HepG2 (cell line): Measurements from ENCODE around the gene ETFB. TPM values are rescaled to one million over a fixed set of nuclear protein-coding genes. Genes with fewer than 3 reads are reported as not detected.

Experiments
- AGO1 ChIP-seq: fragments of 200-400 bp; formaldehyde crosslinking; IDR thresholded peaks from 2 replicates; pipeline ENCODE4 v1.6.1; 2017; ENCODE audit warnings: mild to moderate bottlenecking, low read depth, low read length, moderate library complexity; ENCODE audit not compliant: poor library complexity, severe bottlenecking
- AGO2 ChIP-seq: fragments of 200-400 bp; formaldehyde crosslinking; optimal IDR thresholded peaks from 2 replicates; pipeline ENCODE3; 2017; ENCODE audit warnings: mild to moderate bottlenecking, low read depth, low read length, moderate library complexity
- FLYWCH1 ChIP-seq: sonication (generic); formaldehyde crosslinking; IDR thresholded peaks from 2 replicates; pipeline ENCODE4 v1.8.1; 2023; ENCODE audit warnings: mild to moderate bottlenecking, missing genetic modification reagents
- NRL ChIP-seq: sonication (generic); formaldehyde crosslinking; IDR thresholded peaks from 2 replicates; pipeline ENCODE4 v1.5.0; 2020; ENCODE audit warnings: missing genetic modification reagents, mild to moderate bottlenecking, moderate library complexity, borderline replicate concordance
- POLR2G ChIP-seq: fragments of 200-400 bp; formaldehyde crosslinking; IDR thresholded peaks from 2 replicates; pipeline ENCODE4 v1.6.1; 2018; ENCODE audit warnings: mild to moderate bottlenecking, low read depth, low read length, moderate library complexity
- RAD21 ChIP-seq: fragments of 450-650 bp; formaldehyde crosslinking; IDR thresholded peaks from 2 replicates; pipeline ENCODE4 v1.5.0; 2020; ENCODE audit warnings: mild to moderate bottlenecking
- RBM39 ChIP-seq: fragments of 200-400 bp; formaldehyde crosslinking; IDR thresholded peaks from one replicate; pipeline ENCODE4 v1.6.1; 2018; ENCODE audit warnings: antibody characterized with exemption, mild to moderate bottlenecking, low read depth, low read length; ENCODE audit not compliant: poor library complexity, severe bottlenecking
- ZNF850 ChIP-seq: sonication (generic); formaldehyde crosslinking; conservative IDR thresholded peaks from 2 replicates; pipeline ENCODE4 v1.9.0; 2021; ENCODE audit warnings: mild to moderate bottlenecking, missing genetic modification reagents
- polyA plus RNA-seq, 8 experiments: library from polyadenylated mRNA; depleted of rRNA in 3 of 8; stranded (reverse) in 7 of 8; unstranded in 1 of 8; fragments of >200 nt; fragmentation: Illumina TruSeq in 4 of 8; extraction: Trizol in 4 of 8; gene quantifications; 2 replicates each; pipeline versions ENCODE4 v1.2.1 to v1.2.3, GENCODE V29; 2011 to 2016; ENCODE audit warnings: low read depth in 4 of 8, missing spikeins in 1 of 8, mixed read lengths in 1 of 8; ENCODE audit not compliant: insufficient read depth in 1 of 8
- total RNA-seq, 5 experiments: library from RNA; depleted of rRNA; stranded (reverse); fragments of >200 nt; fragmentation: Illumina TruSeq; extraction: Trizol; gene quantifications; 2 replicates each; pipeline ENCODE4 v1.2.3, GENCODE V29; 2016; ENCODE audit warnings: low read depth in 1 of 5
- TF ChIP-seq, protein P1 (sequence below): sonication (generic); formaldehyde crosslinking; IDR thresholded peaks from 2 replicates; pipeline ENCODE4 v1.4.0; 2020; ENCODE audit warnings: mild to moderate bottlenecking, missing genetic modification reagents
- TF ChIP-seq, protein P2 (sequence below): sonication (generic); formaldehyde crosslinking; IDR thresholded peaks from 2 replicates; pipeline ENCODE4 v1.4.0; 2020; ENCODE audit warnings: missing genetic modification reagents
- TF ChIP-seq, protein P3 (sequence below): sonication (generic); formaldehyde crosslinking; IDR thresholded peaks from 2 replicates; pipeline ENCODE4 v1.5.1; 2020; ENCODE audit warnings: mild to moderate bottlenecking, missing genetic modification reagents, moderate library complexity
- TF ChIP-seq, protein P4 (sequence below): sonication (generic); formaldehyde crosslinking; IDR thresholded peaks from 2 replicates; pipeline ENCODE4 v1.5.0; 2020; ENCODE audit warnings: missing genetic modification reagents, mild to moderate bottlenecking, borderline replicate concordance

The ETFB gene
- total and polyA plus RNA-seq, 2 of the 13 experiments (the other 11 are each of a cell fraction or from before 2014, with no cell fraction given), result 678 to 1,314 TPM

DNA sequence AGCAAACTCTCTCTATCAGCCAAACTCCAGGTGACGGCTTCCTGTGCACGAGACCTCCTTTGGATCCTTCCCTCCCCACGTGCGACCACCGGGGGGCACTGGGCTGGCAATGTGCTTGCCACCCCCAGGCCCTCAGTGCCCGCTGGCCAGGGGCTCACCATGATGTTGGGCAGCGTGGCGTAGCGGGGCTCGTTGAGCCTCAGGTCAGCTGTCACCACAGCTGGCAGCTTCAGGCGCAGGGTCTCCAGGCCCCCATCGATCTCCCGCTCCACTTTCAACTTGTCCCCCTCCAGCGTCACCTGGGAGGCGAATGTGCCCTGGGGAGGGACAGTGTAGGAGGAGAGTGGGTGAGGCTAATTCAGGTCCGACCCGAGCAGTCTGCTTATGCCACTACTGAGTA, 19.4 kb downstream of the ETFB start (continued):
- no peak for TF ChIP-seq ZNF850 (CRISPR knock-in tag)
- TF ChIP-seq, protein P1, sequence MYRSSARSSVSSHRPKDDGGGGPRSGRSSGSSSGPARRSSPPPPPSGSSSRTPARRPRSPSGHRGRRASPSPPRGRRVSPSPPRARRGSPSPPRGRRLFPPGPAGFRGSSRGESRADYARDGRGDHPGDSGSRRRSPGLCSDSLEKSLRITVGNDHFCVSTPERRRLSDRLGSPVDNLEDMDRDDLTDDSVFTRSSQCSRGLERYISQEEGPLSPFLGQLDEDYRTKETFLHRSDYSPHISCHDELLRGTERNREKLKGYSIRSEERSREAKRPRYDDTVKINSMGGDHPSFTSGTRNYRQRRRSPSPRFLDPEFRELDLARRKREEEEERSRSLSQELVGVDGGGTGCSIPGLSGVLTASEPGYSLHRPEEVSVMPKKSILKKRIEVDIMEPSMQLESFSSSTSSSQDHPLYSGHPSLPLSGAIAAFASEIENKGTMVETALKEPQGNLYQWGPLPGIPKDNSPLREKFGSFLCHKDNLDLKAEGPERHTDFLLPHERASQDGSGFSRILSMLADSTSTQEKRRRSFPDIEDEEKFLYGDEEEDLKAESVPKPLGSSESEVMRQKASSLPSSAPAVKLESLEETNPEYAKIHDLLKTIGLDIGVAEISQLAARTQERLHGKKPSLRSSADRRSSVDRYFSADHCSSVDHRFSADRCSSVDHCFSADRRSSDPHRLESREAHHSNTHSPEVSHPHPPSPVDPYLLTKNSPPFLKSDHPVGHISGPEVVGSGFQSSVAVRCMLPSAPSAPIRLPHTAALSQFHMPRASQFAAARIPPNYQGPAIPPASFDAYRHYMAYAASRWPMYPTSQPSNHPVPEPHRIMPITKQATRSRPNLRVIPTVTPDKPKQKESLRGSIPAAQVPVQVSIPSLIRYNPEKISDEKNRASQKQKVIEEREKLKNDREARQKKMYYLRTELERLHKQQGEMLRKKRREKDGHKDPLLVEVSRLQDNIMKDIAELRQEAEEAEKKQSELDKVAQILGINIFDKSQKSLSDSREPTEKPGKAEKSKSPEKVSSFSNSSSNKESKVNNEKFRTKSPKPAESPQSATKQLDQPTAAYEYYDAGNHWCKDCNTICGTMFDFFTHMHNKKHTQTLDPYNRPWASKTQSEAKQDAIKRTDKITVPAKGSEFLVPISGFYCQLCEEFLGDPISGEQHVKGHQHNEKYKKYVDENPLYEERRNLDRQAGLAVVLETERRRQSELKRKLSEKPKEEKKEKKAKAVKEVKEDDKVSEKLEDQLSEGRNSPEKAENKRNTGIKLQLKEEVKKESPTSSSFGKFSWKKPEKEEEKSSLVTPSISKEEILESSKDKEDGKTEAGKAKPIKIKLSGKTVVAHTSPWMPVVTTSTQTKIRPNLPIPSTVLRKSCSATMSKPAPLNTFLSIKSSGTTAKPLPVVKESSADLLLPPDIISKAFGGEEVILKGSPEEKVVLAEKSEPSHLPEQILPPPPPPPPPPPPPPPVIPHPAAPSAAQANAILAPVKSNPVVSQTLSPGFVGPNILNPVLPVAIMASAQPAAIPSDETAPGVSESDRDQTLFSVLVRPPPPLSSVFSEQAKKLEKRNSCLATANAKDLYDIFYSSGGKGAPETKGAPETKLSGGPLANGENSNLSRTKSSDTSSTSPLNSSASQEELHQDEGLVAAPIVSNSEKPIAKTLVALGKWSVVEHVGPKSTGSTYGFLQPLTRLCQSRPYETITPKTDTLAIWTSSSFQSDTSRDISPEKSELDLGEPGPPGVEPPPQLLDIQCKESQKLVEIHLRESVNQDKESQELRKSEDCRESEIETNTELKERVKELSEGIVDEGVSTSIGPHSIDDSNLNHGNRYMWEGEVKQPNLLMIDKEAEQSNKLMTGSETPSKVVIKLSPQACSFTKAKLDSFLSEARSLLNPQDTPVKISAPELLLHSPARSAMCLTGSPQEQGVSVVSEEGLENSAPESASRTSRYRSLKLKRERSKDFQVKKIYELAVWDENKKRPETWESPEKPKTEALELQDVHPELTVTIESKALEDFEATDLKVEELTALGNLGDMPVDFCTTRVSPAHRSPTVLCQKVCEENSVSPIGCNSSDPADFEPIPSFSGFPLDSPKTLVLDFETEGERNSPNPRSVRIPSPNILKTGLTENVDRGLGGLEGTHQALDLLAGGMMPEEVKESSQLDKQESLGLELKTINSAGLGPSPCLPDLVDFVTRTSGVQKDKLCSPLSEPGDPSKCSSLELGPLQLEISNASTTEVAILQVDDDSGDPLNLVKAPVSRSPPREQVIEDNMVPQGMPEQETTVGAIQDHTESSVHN (CRISPR knock-in tag), result 0 out of 2 replicates have a peak, but pooled peaks have one; percentile 69
- TF ChIP-seq, protein P2, sequence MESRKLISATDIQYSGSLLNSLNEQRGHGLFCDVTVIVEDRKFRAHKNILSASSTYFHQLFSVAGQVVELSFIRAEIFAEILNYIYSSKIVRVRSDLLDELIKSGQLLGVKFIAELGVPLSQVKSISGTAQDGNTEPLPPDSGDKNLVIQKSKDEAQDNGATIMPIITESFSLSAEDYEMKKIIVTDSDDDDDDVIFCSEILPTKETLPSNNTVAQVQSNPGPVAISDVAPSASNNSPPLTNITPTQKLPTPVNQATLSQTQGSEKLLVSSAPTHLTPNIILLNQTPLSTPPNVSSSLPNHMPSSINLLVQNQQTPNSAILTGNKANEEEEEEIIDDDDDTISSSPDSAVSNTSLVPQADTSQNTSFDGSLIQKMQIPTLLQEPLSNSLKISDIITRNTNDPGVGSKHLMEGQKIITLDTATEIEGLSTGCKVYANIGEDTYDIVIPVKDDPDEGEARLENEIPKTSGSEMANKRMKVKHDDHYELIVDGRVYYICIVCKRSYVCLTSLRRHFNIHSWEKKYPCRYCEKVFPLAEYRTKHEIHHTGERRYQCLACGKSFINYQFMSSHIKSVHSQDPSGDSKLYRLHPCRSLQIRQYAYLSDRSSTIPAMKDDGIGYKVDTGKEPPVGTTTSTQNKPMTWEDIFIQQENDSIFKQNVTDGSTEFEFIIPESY (CRISPR knock-in tag), result 0 out of 2 replicates have a peak, but pooled peaks have one; percentile 26
- TF ChIP-seq POLR2G, result peak; percentile 17; the same call in 1 of the 2 replicates
- TF ChIP-seq, protein P3, sequence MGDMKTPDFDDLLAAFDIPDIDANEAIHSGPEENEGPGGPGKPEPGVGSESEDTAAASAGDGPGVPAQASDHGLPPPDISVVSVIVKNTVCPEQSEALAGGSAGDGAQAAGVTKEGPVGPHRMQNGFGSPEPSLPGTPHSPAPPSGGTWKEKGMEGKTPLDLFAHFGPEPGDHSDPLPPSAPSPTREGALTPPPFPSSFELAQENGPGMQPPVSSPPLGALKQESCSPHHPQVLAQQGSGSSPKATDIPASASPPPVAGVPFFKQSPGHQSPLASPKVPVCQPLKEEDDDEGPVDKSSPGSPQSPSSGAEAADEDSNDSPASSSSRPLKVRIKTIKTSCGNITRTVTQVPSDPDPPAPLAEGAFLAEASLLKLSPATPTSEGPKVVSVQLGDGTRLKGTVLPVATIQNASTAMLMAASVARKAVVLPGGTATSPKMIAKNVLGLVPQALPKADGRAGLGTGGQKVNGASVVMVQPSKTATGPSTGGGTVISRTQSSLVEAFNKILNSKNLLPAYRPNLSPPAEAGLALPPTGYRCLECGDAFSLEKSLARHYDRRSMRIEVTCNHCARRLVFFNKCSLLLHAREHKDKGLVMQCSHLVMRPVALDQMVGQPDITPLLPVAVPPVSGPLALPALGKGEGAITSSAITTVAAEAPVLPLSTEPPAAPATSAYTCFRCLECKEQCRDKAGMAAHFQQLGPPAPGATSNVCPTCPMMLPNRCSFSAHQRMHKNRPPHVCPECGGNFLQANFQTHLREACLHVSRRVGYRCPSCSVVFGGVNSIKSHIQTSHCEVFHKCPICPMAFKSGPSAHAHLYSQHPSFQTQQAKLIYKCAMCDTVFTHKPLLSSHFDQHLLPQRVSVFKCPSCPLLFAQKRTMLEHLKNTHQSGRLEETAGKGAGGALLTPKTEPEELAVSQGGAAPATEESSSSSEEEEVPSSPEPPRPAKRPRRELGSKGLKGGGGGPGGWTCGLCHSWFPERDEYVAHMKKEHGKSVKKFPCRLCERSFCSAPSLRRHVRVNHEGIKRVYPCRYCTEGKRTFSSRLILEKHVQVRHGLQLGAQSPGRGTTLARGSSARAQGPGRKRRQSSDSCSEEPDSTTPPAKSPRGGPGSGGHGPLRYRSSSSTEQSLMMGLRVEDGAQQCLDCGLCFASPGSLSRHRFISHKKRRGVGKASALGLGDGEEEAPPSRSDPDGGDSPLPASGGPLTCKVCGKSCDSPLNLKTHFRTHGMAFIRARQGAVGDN (CRISPR knock-in tag), result peak; percentile 64
- no peak for TF ChIP-seq FLYWCH1 (CRISPR knock-in tag)
- TF ChIP-seq AGO2, result peak; percentile 99
- TF ChIP-seq, protein P4, sequence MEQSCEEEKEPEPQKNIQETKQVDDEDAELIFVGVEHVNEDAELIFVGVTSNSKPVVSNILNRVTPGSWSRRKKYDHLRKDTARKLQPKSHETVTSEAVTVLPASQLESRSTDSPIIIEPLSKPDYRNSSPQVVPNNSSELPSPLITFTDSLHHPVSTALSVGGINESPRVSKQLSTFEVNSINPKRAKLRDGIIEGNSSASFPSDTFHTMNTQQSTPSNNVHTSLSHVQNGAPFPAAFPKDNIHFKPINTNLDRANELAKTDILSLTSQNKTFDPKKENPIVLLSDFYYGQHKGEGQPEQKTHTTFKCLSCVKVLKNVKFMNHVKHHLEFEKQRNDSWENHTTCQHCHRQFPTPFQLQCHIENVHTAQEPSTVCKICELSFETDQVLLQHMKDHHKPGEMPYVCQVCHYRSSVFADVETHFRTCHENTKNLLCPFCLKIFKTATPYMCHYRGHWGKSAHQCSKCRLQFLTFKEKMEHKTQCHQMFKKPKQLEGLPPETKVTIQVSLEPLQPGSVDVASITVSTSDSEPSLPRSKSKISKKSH (CRISPR knock-in tag), result 0 out of 2 replicates have a peak, but pooled peaks have one; percentile 43
- peak; percentile 31; the same call in 1 of the 2 replicates for TF ChIP-seq RAD21 (CRISPR knock-in tag)
- TF ChIP-seq NRL (CRISPR knock-in tag), result 0 out of 2 replicates have a peak, but pooled peaks have one; percentile 30
- TF ChIP-seq RBM39, result peak; percentile 51
- peak; percentile 59 for TF ChIP-seq AGO1
